Chondrocyte (in vitro differentiated cells): Measurements from ENCODE around the gene MMS19. TPM values are rescaled to one million over a fixed set of nuclear protein-coding genes. Genes with fewer than 3 reads are reported as not detected.
A peak's percentile ranks its signal among the peaks of the same experiment; 100 is the strongest.

ENCODE experiments used
- DNase-seq: peaks from one replicate; pipeline ENCODE4 v3.0.0; 2021; ENCODE audit warnings: mixed read lengths, low spot score
- H3K27ac Mint-ChIP-seq: one replicate; pipeline ENCODE4 v1.8.0; 2021; ENCODE audit warnings: mild to moderate bottlenecking, moderate library complexity, mixed read lengths; ENCODE audit not compliant: unreplicated experiment
- H3K27me3 Mint-ChIP-seq: 2 replicates; pipeline ENCODE4 v1.8.0; 2021; ENCODE audit warnings: low read depth, mixed read lengths
- H3K36me3 Mint-ChIP-seq: 2 replicates; pipeline ENCODE4 v1.8.0; 2021; ENCODE audit warnings: low read depth, mixed read lengths
- H3K4me1 Mint-ChIP-seq: 2 replicates; pipeline ENCODE4 v1.8.0; 2021; ENCODE audit warnings: low read depth, mild to moderate bottlenecking, mixed read lengths
- H3K4me3 Mint-ChIP-seq: one replicate; pipeline ENCODE4 v1.8.0; 2021; ENCODE audit warnings: mild to moderate bottlenecking, moderate library complexity, mixed read lengths; ENCODE audit not compliant: unreplicated experiment
- H3K9me3 Mint-ChIP-seq: 2 replicates; pipeline ENCODE4 v1.8.0; 2021; ENCODE audit warnings: low read depth, mixed read lengths
- total RNA-seq: library from RNA; stranded (reverse); gene quantifications from 3 replicates; pipeline ENCODE4 v1.2.1, GENCODE V29; 2021
- TF ChIP-seq, protein P1 (sequence below): fragments of 200-600 bp; sonication (generic); IDR thresholded peaks from 2 replicates; pipeline ENCODE4 v1.5.0; 2021; ENCODE audit warnings: antibody characterized with exemption, mild to moderate bottlenecking, moderate library complexity

MMS19 gene
- total RNA-seq, 1 donor from 2014 or later = 63.4 TPM

DNA sequence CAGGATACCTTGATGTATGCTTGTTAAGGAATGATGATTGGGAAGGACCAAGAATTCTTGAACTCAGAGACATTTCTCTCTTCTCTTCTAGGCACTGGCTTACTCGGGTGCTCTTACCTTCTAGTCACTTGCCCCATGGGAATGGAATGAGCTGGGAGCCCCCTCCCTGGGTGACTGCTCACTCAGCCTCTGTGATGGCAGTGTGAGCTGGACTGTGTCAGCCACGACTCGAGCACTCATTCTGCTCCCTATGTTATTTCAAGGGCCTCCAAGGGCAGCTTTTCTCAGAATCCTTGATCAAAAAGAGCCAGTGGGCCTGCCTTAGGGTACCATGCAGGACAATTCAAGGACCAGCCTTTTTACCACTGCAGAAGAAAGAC lies 41.5 kb downstream of the MMS19 start:
- Mint-ChIP-seq H3K27ac (no peak overlapping the region), H3K4me3 (no peak overlapping the region), H3K36me3 (peaks cover 51% of the 10 kb centered on the region), H3K9me3 (no peaks in the 10 kb centered on the region), H3K27me3 (no peaks in the 10 kb centered on the region), H3K4me1 (peaks cover 27% of the 10 kb centered on the region)
- DNase-seq = no peak
- TF ChIP-seq, protein P1, sequence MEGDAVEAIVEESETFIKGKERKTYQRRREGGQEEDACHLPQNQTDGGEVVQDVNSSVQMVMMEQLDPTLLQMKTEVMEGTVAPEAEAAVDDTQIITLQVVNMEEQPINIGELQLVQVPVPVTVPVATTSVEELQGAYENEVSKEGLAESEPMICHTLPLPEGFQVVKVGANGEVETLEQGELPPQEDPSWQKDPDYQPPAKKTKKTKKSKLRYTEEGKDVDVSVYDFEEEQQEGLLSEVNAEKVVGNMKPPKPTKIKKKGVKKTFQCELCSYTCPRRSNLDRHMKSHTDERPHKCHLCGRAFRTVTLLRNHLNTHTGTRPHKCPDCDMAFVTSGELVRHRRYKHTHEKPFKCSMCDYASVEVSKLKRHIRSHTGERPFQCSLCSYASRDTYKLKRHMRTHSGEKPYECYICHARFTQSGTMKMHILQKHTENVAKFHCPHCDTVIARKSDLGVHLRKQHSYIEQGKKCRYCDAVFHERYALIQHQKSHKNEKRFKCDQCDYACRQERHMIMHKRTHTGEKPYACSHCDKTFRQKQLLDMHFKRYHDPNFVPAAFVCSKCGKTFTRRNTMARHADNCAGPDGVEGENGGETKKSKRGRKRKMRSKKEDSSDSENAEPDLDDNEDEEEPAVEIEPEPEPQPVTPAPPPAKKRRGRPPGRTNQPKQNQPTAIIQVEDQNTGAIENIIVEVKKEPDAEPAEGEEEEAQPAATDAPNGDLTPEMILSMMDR = no peak

DNA sequence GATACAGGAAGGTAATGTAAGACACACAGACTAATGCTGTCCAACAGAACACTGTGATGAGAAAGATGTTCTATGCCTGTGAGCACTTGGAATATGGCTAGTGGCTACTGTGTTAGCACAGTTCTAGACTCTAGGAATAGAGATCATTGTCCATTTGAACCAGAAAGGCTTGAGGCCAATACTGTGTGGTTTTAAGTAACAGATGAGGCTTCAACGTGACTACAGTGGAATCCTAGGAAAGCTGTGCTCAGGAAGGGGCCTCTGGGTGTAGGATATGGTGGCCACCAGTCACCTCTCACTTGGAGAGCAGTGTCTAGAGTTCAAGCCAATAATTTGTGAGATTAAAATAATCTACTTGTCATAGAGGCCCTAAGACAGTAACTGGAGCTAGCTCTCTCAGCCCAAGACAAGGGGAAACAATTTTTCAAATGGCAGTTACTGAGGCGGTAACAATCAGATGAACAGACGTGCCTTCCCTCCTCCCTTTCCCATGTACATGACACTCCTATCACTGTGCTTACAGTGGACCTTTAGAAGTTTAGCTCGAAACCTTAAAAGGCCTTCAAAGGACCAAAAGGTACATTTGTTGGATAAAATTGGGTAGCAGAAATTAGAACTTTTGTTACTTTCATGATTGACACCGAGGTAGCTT lies 42.1 kb downstream of the MMS19 start:
- peaks cover 50% of the 10 kb centered on the region for H3K36me3 Mint-ChIP-seq

DNA sequence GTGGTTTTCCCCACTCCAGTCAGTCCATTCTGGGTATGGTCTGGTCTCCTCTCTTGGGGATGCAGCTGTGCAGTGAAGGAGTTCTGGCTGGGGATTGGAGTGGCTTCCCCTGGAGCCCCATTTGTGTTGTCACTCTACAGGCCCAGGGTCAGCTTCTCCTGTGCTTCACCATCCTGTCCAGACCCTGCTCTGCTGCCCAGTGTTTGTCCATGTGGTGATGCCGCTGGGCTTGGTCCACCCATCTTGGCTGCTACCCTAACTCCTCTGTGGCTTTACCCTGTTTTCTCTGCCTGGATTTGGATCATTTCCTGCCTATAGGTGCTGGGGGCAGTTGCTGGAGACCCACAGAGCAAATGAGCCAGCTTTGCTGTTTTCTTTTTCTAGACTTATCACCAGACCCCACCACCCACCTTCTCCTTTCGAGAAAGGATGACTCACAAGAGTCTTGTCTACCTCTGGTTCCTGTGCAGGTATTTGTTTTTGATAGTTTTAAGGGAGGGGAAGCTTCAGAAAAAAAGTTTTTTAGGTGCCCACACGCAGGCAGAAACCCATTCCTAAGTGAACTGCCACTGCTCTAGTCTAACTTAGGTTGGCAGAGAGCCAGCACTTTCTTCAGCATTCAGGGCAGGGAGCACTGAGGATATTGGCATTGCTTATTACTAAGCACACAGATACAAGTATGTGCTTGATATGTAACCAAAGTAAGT lies 43.7 kb downstream of the MMS19 start:
- no peak overlapping the region for H3K4me3 Mint-ChIP-seq
- H3K27ac Mint-ChIP-seq = peak overlapping the region; percentile 68
- H3K9me3 Mint-ChIP-seq = no peaks in the 10 kb centered on the region
- H3K4me1 Mint-ChIP-seq = peaks cover 40% of the 10 kb centered on the region
- DNase-seq = no peak
- TF ChIP-seq, protein P1 = no peak
- H3K27me3 Mint-ChIP-seq = no peaks in the 10 kb centered on the region
- peaks cover 46% of the 10 kb centered on the region for H3K36me3 Mint-ChIP-seq

More for the DNA sequence above, 42.1 kb downstream of the MMS19 start:
- Mint-ChIP-seq H3K4me3 (no peak overlapping the region), H3K4me1 (peaks cover 29% of the 10 kb centered on the region), H3K27ac (peak overlapping the region; percentile 57), H3K27me3 (no peaks in the 10 kb centered on the region), H3K9me3 (no peaks in the 10 kb centered on the region)
- no peak for DNase-seq
- TF ChIP-seq, protein P1 = no peak

DNA sequence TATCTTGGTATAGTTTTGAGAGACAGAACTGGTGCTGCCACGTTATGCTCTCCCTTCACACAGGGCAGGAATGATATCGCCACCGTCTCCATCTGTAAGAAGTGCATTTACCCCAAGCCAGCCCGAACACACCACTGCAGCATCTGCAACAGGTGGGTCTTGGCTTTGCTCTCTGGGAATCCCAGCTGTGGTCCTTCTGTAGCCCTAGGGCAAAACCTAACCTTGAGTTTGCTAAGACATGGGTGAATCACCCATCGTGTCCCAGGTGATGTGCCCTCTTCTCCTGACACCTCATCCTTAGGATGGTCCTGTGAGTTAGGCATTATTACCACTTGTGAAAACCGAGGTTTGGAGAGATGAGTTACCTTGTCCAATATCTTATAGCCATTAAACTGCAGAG lies 45.9 kb downstream of the MMS19 start:
- H3K4me3 Mint-ChIP-seq = no peak overlapping the region
- TF ChIP-seq, protein P1 = no peak
- no peaks in the 10 kb centered on the region for H3K27me3 Mint-ChIP-seq
- no peak for DNase-seq
- H3K36me3 Mint-ChIP-seq = peaks cover 32% of the 10 kb centered on the region
- no peak overlapping the region for H3K27ac Mint-ChIP-seq
- H3K4me1 Mint-ChIP-seq = peaks cover 58% of the 10 kb centered on the region
- no peaks in the 10 kb centered on the region for H3K9me3 Mint-ChIP-seq

DNA sequence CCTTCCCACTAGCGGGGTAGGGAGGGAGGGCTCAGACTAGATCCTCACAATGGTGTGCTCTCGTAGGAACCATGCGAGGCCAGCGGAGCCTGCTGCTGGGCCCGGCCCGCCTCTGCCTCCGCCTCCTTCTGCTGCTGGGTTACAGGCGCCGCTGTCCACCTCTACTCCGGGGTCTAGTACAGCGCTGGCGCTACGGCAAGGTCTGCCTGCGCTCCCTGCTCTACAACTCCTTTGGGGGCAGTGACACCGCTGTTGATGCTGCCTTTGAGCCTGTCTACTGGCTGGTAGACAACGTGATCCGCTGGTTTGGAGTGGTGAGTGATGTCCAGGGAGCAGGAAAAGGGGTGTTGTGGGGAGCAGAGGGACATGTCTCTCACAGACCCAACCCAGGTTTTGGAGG lies 46.6 kb downstream of the MMS19 start:
- no peaks in the 10 kb centered on the region for H3K27me3 Mint-ChIP-seq
- DNase-seq = no peak
- H3K4me3 Mint-ChIP-seq = no peak overlapping the region
- H3K4me1 Mint-ChIP-seq = peaks cover 65% of the 10 kb centered on the region
- TF ChIP-seq, protein P1 = no peak
- no peaks in the 10 kb centered on the region for H3K9me3 Mint-ChIP-seq
- H3K36me3 Mint-ChIP-seq = peaks cover 25% of the 10 kb centered on the region
- H3K27ac Mint-ChIP-seq = peak overlapping the region; percentile 12
